Renal cortical epithelial cell (primary cell): ENCODE data around the gene EXOC8. TPM values are rescaled to one million over a fixed set of nuclear protein-coding genes. Genes with fewer than 3 reads are reported as not detected.
"Not testable (repeated sequence)": the region's sequence is repeated elsewhere in the genome, so short reads cannot be mapped to it uniquely, and the experiment has no call there.

ENCODE experiments used
- DNase-seq: peaks from one replicate; pipeline ENCODE4 v3.0.0-alpha.2; 2011; ENCODE audit warnings: low read depth
- total RNA-seq: library from RNA; depleted of rRNA; stranded (reverse); fragments of >200 nt; gene quantifications from 2 replicates; pipeline ENCODE4 v1.2.3, GENCODE V29; 2014

Gene EXOC8
- total RNA-seq, 1 donor from 2014 or later, result 24.8 TPM

- no peak for DNase-seq
Observed at GRCh38 chr1:231351816-231352215, 14.2 kb upstream of the EXOC8 start.

- DNase-seq, result not testable (repeated sequence)
Observed at GRCh38 chr1:231348856-231349255, 11.2 kb upstream of the EXOC8 start.

GRCh38 chr1:231348442-231348841, 10.8 kb upstream of the EXOC8 start:
- DNase-seq, result no peak

GRCh38 chr1:231347961-231348360, 10.3 kb upstream of the EXOC8 start:
- DNase-seq, result no peak

GRCh38 chr1:231340328-231341013, 2.8 kb upstream of the EXOC8 start:
- no peak for DNase-seq

GRCh38 chr1:231338270-231339128, 847 bp upstream of the EXOC8 start, which contains the start of gene SPRTN:
Gene SPRTN, plus strand, starts transcription at chr1:231338293. Its CDS starts 91 bp downstream, at chr1:231338384.
- DNase-seq, result no peak

GRCh38 chr1:231337043-231337471, 595 bp downstream of the EXOC8 start:
- DNase-seq, result no peak

- no peak for DNase-seq
Observed at GRCh38 chr1:231335663-231336602, 1.7 kb downstream of the EXOC8 start.

- DNase-seq, result no peak
Observed at GRCh38 chr1:231334952-231335351, 2.7 kb downstream of the EXOC8 start.

GRCh38 chr1:231334079-231334666, 3.5 kb downstream of the EXOC8 start:
- DNase-seq, result no peak

- no peak for DNase-seq
Observed at GRCh38 chr1:231332761-231333160, 4.9 kb downstream of the EXOC8 start.

GRCh38 chr1:231329483-231329882, 8.2 kb downstream of the EXOC8 start:
- no peak for DNase-seq

- DNase-seq, result no peak
Observed at GRCh38 chr1:231327617-231328016, 10.0 kb downstream of the EXOC8 start.

GRCh38 chr1:231326248-231326647, 11.4 kb downstream of the EXOC8 start:
- no peak for DNase-seq

GRCh38 chr1:231324660-231325059, 13.0 kb downstream of the EXOC8 start:
- DNase-seq, result no peak

- no peak for DNase-seq
Observed at GRCh38 chr1:231322880-231323530, 14.6 kb downstream of the EXOC8 start.

GRCh38 chr1:231319080-231319479, 18.6 kb downstream of the EXOC8 start:
- no peak for DNase-seq

- DNase-seq, result no peak
Observed at GRCh38 chr1:231318568-231318967, 19.1 kb downstream of the EXOC8 start.

GRCh38 chr1:231318015-231318355, 19.7 kb downstream of the EXOC8 start:
- no peak for DNase-seq

GRCh38 chr1:231317306-231318014, 20.2 kb downstream of the EXOC8 start:
- DNase-seq, result no peak
